Right atrium auricular region (tissue), 2 donors: ENCODE measurements around the gene ITPR2. TPM values are rescaled to one million over a fixed set of nuclear protein-coding genes. Genes with fewer than 3 reads are reported as not detected.
A peak's percentile ranks its signal among the peaks of the same experiment; 100 is the strongest.

ENCODE experiments used
- DNase-seq: peaks from one replicate; pipeline ENCODE4 v3.0.0-alpha.2; 2019; ENCODE audit warnings: low spot score
- H3K27ac ChIP-seq, 2 donors: fragments of 200-600 bp; sonication (generic); 1 replicate in 1 of 2; 2 replicates in 1 of 2; pipeline ENCODE4 v1.5.1; 2016 to 2019
- H3K27me3 ChIP-seq, 2 donors: fragments of 200-600 bp; sonication (generic); one replicate each; pipeline versions ENCODE4 v1.5.1 to v1.6.0; 2017 to 2019
- H3K36me3 ChIP-seq: fragments of 200-600 bp; sonication (generic); one replicate; pipeline ENCODE4 v1.5.1; 2016
- H3K4me1 ChIP-seq, 2 donors: fragments of 200-600 bp; sonication (generic); one replicate each; pipeline versions ENCODE4 v1.5.1 to v1.6.0; 2017 to 2019
- H3K4me3 ChIP-seq, 2 donors: fragments of 200-600 bp; sonication (generic); 1 replicate in 1 of 2; 2 replicates in 1 of 2; pipeline ENCODE4 v1.5.1; 2017 to 2019; ENCODE audit warnings: mild to moderate bottlenecking in 1 of 2, moderate library complexity in 1 of 2
- H3K9me3 ChIP-seq, 2 donors: fragments of 200-600 bp; sonication (generic); one replicate each; pipeline ENCODE4 v1.5.1; 2019
- total RNA-seq, 2 donors: library from RNA; depleted of rRNA; stranded (reverse); fragments of >200 nt; gene quantifications; one replicate each; pipeline ENCODE4 v1.1.0, GENCODE V29; 2016
- TF ChIP-seq, protein P1 (sequence below), 2 donors: fragments of 200-600 bp; sonication (generic); IDR thresholded peaks; one replicate each; pipeline ENCODE4 v1.5.1; 2019; ENCODE audit warnings: antibody characterized with exemption in 2 of 2

Gene ITPR2
- total RNA-seq, 2 donors from 2014 or later: 13.0 to 20.7 TPM

DNA sequence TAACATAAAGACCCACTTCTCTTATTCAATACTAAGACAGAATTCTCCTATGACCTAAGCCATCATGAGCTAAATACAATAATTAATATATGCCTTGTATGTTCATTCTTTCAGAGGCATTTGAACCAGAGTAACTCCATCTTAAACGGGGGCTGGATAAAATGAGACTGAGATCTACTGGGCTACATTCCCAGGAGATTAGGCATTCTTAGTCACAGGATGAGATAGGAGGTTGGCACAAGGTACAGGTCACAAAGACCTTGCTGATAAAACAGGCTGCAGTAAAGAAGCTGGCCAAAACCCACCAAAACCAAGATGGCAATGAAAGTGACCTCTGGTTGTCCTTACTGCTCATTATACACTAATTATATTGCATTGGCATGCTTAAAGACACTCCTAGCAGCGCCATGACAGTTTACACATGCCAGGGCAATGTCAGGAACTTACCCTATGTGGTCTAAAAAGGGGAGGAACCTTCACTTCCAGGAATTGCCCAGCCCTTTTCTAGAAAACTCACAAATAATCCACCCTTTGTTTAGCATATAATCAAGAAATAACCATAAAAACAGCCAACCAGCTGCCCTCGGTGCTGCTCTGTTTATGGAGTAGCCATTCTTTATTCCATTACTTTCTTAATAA is 376.9 kb downstream of the ITPR2 start:
- TF ChIP-seq, protein P1, sequence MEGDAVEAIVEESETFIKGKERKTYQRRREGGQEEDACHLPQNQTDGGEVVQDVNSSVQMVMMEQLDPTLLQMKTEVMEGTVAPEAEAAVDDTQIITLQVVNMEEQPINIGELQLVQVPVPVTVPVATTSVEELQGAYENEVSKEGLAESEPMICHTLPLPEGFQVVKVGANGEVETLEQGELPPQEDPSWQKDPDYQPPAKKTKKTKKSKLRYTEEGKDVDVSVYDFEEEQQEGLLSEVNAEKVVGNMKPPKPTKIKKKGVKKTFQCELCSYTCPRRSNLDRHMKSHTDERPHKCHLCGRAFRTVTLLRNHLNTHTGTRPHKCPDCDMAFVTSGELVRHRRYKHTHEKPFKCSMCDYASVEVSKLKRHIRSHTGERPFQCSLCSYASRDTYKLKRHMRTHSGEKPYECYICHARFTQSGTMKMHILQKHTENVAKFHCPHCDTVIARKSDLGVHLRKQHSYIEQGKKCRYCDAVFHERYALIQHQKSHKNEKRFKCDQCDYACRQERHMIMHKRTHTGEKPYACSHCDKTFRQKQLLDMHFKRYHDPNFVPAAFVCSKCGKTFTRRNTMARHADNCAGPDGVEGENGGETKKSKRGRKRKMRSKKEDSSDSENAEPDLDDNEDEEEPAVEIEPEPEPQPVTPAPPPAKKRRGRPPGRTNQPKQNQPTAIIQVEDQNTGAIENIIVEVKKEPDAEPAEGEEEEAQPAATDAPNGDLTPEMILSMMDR (IDR thresholded peaks at IDR 0.05): no peak
- Histone ChIP-seq H3K27ac (peak overlapping the region in 1 of 2 donors; percentile 67), H3K36me3 (no peaks in the 10 kb centered on the region), H3K27me3 (no peaks in the 10 kb centered on the region), H3K4me3 (no peak overlapping the region), H3K4me1 (peaks cover 0 to 17% of the 10 kb centered on the region in 2 donors), H3K9me3 (no peaks in the 10 kb centered on the region)
- DNase-seq: no peak

GRCh38 chr12:26453246-26453645 is 379.7 kb downstream of the ITPR2 start:
- TF ChIP-seq, protein P1 (IDR thresholded peaks at IDR 0.05): no peak
- no peaks in the 10 kb centered on the region for H3K9me3 ChIP-seq
- H3K4me3 ChIP-seq: no peak overlapping the region
- H3K4me1 ChIP-seq: peaks cover 0 to 17% of the 10 kb centered on the region in 2 donors
- no peaks in the 10 kb centered on the region for H3K36me3 ChIP-seq
- H3K27me3 ChIP-seq: no peaks in the 10 kb centered on the region
- no peak for DNase-seq
- H3K27ac ChIP-seq: no peak overlapping the region

DNA sequence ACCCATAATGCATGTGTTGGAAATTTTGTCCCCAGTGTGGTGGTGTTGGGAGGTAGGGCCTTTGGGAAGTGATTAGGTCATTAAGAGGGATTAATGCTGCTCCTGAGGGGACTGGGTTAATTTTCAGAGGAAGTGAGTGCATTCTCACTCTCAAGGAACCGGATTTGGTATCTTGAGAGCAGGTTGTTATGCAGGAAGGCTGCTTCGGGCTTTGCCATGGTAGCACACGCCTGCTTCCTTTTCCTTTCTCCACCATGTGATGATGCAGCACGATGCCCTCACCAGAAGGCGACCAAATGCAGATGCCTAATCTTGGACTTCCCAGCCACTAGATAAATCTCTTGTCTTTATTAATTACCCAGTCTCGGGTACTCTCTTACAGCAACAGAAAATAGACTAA is 380.5 kb downstream of the ITPR2 start:
- Histone ChIP-seq H3K4me3 (no peak overlapping the region), H3K27me3 (no peaks in the 10 kb centered on the region), H3K27ac (no peak overlapping the region), H3K4me1 (peaks cover 0 to 17% of the 10 kb centered on the region in 2 donors), H3K9me3 (no peaks in the 10 kb centered on the region), H3K36me3 (no peaks in the 10 kb centered on the region)
- TF ChIP-seq, protein P1 (IDR thresholded peaks at IDR 0.05): no peak
- no peak for DNase-seq

DNA sequence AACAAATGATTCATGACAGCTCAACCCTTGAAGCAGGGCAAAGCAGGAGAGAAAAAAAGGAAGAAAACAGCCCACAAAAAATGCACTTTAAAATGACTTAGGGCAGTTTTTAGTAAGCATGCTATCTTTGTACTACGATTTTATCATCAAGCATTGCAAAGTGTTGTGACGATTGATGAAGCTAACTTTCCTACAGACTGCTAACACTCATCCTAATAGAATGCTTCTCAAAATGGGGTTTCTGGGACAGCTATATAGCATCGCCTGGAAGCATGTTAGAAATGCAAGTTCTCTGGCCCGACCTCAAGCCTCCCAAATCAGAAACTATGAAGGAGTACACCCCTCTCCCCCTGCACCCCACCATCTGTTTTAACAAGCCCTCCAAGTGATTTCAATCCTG is 381.2 kb downstream of the ITPR2 start:
- no peak for DNase-seq
- Histone ChIP-seq H3K4me1 (peaks cover 0 to 17% of the 10 kb centered on the region in 2 donors), H3K4me3 (no peak overlapping the region), H3K27ac (no peak overlapping the region), H3K9me3 (no peaks in the 10 kb centered on the region), H3K27me3 (no peaks in the 10 kb centered on the region), H3K36me3 (no peaks in the 10 kb centered on the region)
- TF ChIP-seq, protein P1 (IDR thresholded peaks at IDR 0.05): no peak

GRCh38 chr12:26445909-26446308 is 387.1 kb downstream of the ITPR2 start:
- H3K36me3 ChIP-seq: no peaks in the 10 kb centered on the region
- H3K4me3 ChIP-seq: no peak overlapping the region
- no peak for DNase-seq
- no peaks in the 10 kb centered on the region for H3K27me3 ChIP-seq
- no peaks in the 10 kb centered on the region for H3K9me3 ChIP-seq
- TF ChIP-seq, protein P1 (IDR thresholded peaks at IDR 0.05): no peak
- H3K4me1 ChIP-seq: peaks cover 0 to 8% of the 10 kb centered on the region in 2 donors
- peak overlapping the region; percentile 27 to 65 for H3K27ac ChIP-seq

- H3K36me3 ChIP-seq: no peaks in the 10 kb centered on the region
- no peak overlapping the region for H3K4me3 ChIP-seq
- H3K9me3 ChIP-seq: no peaks in the 10 kb centered on the region
- H3K27ac ChIP-seq: no peak overlapping the region
- no peak for DNase-seq
- TF ChIP-seq, protein P1 (IDR thresholded peaks at IDR 0.05): no peak
- no peaks in the 10 kb centered on the region for H3K27me3 ChIP-seq
- H3K4me1 ChIP-seq: peaks cover 0 to 8% of the 10 kb centered on the region in 2 donors
These were observed 389.7 kb downstream of the ITPR2 start for GRCh38 chr12:26443309-26443708.
